ENCODE data around the gene PIMREG. TPM values are rescaled to one million over a fixed set of nuclear protein-coding genes. Genes with fewer than 3 reads are reported as not detected.

PIMREG gene
- total RNA-seq, 2 donors from 2014 or later: 0.56 TPM; not detected in 1

- intact Hi-C loops (cut with DNase I): no loop called here
Measured at GRCh38 chr17:6457688-6458459, 13.6 kb downstream of the PIMREG start.

GRCh38 chr17:6458460-6458950 lies 14.2 kb downstream of the PIMREG start:
- intact Hi-C loops (cut with DNase I): no loop called here
- DNase-seq (ENCODE audit: low spot score): no peak

More at GRCh38 chr17:6457688-6458459, 13.6 kb downstream of the PIMREG start:
- no peak for DNase-seq (ENCODE audit: low spot score)

GRCh38 chr17:6460531-6461161 lies 16.4 kb downstream of the PIMREG start:
- DNase-seq (ENCODE audit: low spot score): no peak
- intact Hi-C loops (cut with DNase I): no loop called here

GRCh38 chr17:6461246-6461645 lies 17.0 kb downstream of the PIMREG start:
- no peak for DNase-seq (ENCODE audit: low spot score)
- intact Hi-C loops (cut with DNase I): no loop called here

- no peak for DNase-seq (ENCODE audit: low spot score)
- intact Hi-C loops (cut with DNase I): no loop called here
Measured at GRCh38 chr17:6461792-6462524, 17.7 kb downstream of the PIMREG start.

- no peak for DNase-seq (ENCODE audit: low spot score)
- intact Hi-C loops (cut with DNase I): no loop called here
Measured at GRCh38 chr17:6462692-6463091, 18.4 kb downstream of the PIMREG start.

- intact Hi-C loops (cut with DNase I): no loop called here
- no peak for DNase-seq (ENCODE audit: low spot score)
Measured at GRCh38 chr17:6463616-6464445, 19.6 kb downstream of the PIMREG start.

- intact Hi-C loops (cut with DNase I): no loop called here
- DNase-seq (ENCODE audit: low spot score): no peak
Measured at GRCh38 chr17:6464446-6465041, 20.3 kb downstream of the PIMREG start.

- intact Hi-C loops (cut with DNase I): no loop called here
- DNase-seq (ENCODE audit: low spot score): no peak
Measured at GRCh38 chr17:6465206-6466003, 21.1 kb downstream of the PIMREG start.

GRCh38 chr17:6467567-6467966 lies 23.3 kb downstream of the PIMREG start:
- intact Hi-C loops (cut with DNase I): no loop called here
- no peak for DNase-seq (ENCODE audit: low spot score)

- DNase-seq (ENCODE audit: low spot score): no peak
- intact Hi-C loops (cut with DNase I): no loop called here
Measured at GRCh38 chr17:6468051-6468790, 24.0 kb downstream of the PIMREG start.

GRCh38 chr17:6470146-6470718 lies 26.0 kb downstream of the PIMREG start:
- DNase-seq (ENCODE audit: low spot score): no peak
- intact Hi-C loops (cut with DNase I): loop anchor here (5.0 to 10.0 kb wide), 5 partner anchors 85 to 175 kb away; partner anchors contain the start of genes PITPNM3 (in 2 of the 2), KIAA0753 (in 1 of the 2) and TXNDC17 (in 1 of the 2)

GRCh38 chr17:6470751-6471521 lies 26.7 kb downstream of the PIMREG start:
- intact Hi-C loops (cut with DNase I): loop anchor here (5.0 to 10.0 kb wide), 5 partner anchors 84 to 174 kb away; partner anchors contain the start of genes PITPNM3 (in 2 of the 2), KIAA0753 (in 1 of the 2) and TXNDC17 (in 1 of the 2)

GRCh38 chr17:6471531-6472465 lies 27.5 kb downstream of the PIMREG start:
- DNase-seq (ENCODE audit: low spot score): no peak
- intact Hi-C loops (cut with DNase I): loop anchor here (5.0 to 10.0 kb wide), 5 partner anchors 83 to 173 kb away; partner anchors contain the start of genes PITPNM3 (in 2 of the 2), KIAA0753 (in 1 of the 2) and TXNDC17 (in 1 of the 2)

More at GRCh38 chr17:6470751-6471521, 26.7 kb downstream of the PIMREG start:
- DNase-seq (ENCODE audit: low spot score): no peak

- intact Hi-C loops (cut with DNase I): loop anchor here (5.0 to 10.0 kb wide), 5 partner anchors 82 to 172 kb away; partner anchors contain the start of genes PITPNM3 (in 2 of the 2), KIAA0753 (in 1 of the 2) and TXNDC17 (in 1 of the 2)
- DNase-seq (ENCODE audit: low spot score): no peak
Measured at GRCh38 chr17:6472517-6472916, 28.3 kb downstream of the PIMREG start.
